Right lobe of liver (tissue), 4 donors: ENCODE measurements around the gene CTSS.

Experiments used
- CTCF ChIP-seq, 4 donors: fragments of 200-600 bp in 3 of 4; fragments of 450-650 bp in 1 of 4; IDR thresholded peaks; one replicate each; pipeline versions ENCODE4 v1.5.1 to v1.8.0; 2016 to 2022; ENCODE audit warnings: antibody characterized with exemption in 4 of 4, mild to moderate bottlenecking in 2 of 4
- POLR2A ChIP-seq: fragments of 450-650 bp; IDR thresholded peaks from one replicate; pipeline ENCODE4 v1.6.1; 2017; ENCODE audit warnings: antibody characterized with exemption, mild to moderate bottlenecking
- donor health status: DM: no; HTN: no; CAD: no.
- donor health status: DM: no; HTN: no; CAD: no.
- donor health status: DM: no; HTN: yes; CAD: no.

- no peak for TF ChIP-seq CTCF (IDR thresholded peaks at IDR 0.05)
- no peak for TF ChIP-seq POLR2A
Measured at GRCh38 chr1:150793221-150793620, 27.6 kb upstream of the CTSS start.
